ENCODE data around the gene FARS2. TPM values are rescaled to one million over a fixed set of nuclear protein-coding genes. Genes with fewer than 3 reads are reported as not detected.

The FARS2 gene
- polyA plus RNA-seq, 2 of the 4 experiments (the other 2 are of a cell fraction), result 12.9 to 17.5 TPM

DNA sequence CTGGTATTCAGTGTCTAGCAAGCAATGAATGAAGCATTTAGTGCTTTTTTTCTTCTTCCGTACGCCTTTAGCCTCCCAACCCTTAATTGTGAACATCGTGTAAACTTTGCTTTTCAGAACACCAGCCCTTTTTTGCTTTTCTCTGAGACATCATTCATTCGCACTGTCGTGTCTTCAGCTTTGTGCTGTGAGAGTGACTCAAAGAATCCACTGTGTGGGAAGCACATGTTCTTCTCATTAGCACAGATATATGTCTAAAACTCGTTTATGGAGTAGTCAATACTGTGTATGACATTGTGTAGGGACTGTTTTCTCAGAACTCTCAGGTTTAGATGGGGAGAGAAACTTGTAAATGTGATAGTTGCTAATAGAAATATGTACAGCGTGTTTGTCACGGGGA lies 279.1 kb downstream of the FARS2 start:
- CTCF ChIA-PET, result no interaction called here
- no peak for DNase-seq (ENCODE audit: low read depth in 1 of 2, low spot score in 1 of 2)
- H3K4me2 ChIP-seq, result no peak overlapping the region
- ATAC-seq, result no peak
- WGBS (ENCODE audit: missing lambda C conversion rate), result 87% methylated on average over 8 of the region's 8 CpGs
- TF ChIP-seq MAFK (IDR thresholded peaks at IDR 0.05; ENCODE audit: partially characterized antibody) (no peak), HEYL (CRISPR knock-in tag; IDR thresholded peaks at IDR 0.05) (no peak)
- no peak overlapping the region for H3K27ac ChIP-seq
- POLR2A ChIA-PET, result no interaction called here
- no peaks in the 10 kb centered on the region for H3K4me1 ChIP-seq
- H3K9me3 ChIP-seq, result no peaks in the 10 kb centered on the region
- H3K4me3 ChIP-seq, result no peak overlapping the region
- no peak for FAIRE-seq

DNA sequence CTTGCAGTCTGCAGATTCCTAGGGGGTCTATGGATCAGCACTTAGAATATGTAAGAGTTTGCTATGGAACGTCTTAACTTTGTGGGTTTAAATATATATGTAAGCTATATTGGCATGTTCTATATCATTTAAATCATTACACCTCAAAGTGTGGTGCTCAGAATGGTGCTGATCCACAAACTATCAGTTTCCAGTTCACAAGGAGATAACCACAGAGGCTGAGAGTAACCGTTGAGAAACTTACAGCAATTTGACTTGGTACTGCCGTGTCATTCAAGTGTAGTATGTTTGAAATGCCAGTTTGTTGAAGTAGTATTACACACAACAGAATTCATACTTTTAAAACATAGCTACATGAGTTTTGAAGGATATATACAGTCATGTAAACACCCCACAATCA lies 279.7 kb downstream of the FARS2 start:
- DNase-seq (ENCODE audit: low read depth in 1 of 2, low spot score in 1 of 2), result no peak
- Histone ChIP-seq H3K27ac (no peak overlapping the region), H3K9me3 (no peaks in the 10 kb centered on the region), H3K4me3 (no peak overlapping the region), H3K4me1 (no peaks in the 10 kb centered on the region), H3K4me2 (no peak overlapping the region)
- ATAC-seq, result no peak
- CTCF ChIA-PET, result no interaction called here
- no peak for FAIRE-seq
- no peak for TF ChIP-seq RCOR1 (IDR thresholded peaks at IDR 0.05; ENCODE audit: low read depth, low read length)
- TF ChIP-seq RFX5 (IDR thresholded peaks at IDR 0.05), result no peak
- no peak for TF ChIP-seq MAX (IDR thresholded peaks at IDR 0.05)
- TF ChIP-seq ZNF302 (CRISPR knock-in tag; IDR thresholded peaks at IDR 0.05), result no peak
- TF ChIP-seq HES2 (IDR thresholded peaks at IDR 0.05), result no peak
- no peak for TF ChIP-seq HDAC2 (IDR thresholded peaks at IDR 0.05)
- TF ChIP-seq, protein P1, sequence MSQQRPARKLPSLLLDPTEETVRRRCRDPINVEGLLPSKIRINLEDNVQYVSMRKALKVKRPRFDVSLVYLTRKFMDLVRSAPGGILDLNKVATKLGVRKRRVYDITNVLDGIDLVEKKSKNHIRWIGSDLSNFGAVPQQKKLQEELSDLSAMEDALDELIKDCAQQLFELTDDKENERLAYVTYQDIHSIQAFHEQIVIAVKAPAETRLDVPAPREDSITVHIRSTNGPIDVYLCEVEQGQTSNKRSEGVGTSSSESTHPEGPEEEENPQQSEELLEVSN (IDR thresholded peaks at IDR 0.05; ENCODE audit: borderline replicate concordance, low read depth), result no peak
- no peak for TF ChIP-seq CBX8 (IDR thresholded peaks at IDR 0.05)
- TF ChIP-seq CEBPB (IDR thresholded peaks at IDR 0.05), result no peak
- POLR2A ChIA-PET, result no interaction called here
- 85% methylated on average over 3 of the region's 3 CpGs for WGBS (ENCODE audit: missing lambda C conversion rate)

DNA sequence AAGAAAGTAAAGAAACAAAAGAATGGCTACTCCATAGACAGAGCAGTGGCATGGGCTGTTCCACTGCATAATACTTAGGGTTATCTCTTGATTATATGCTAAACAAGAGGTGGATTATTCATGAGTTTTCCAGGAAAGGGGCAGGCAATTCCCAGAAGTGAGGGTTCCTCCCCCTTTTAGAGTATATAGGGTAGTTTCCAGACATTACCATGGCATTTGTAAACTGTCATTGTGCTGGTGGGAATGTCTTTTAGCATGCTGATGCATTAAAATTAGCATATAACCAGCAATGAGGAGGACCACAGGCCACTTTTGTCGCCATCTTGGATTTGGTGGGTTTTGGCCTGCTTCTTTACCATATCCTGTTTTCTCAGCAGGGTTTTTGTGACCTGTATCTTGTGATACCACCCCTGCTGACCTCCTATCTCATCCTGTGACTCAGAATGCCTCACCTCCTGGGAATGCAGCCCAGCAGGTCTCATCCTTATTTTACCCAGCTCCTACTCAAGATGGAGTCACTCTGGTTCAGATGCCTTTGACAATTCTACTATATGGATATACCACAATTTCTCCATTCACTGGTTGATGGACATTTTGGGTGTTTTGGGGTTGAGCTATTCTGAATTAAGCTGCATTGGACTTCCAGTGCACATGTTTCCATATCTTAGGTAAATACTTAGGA lies 280.6 kb downstream of the FARS2 start:
- ATAC-seq (peak; percentile 24 to 55; a peak in 3 of 6 replicates), DNase-seq (ENCODE audit: low read depth in 1 of 2, low spot score in 1 of 2) (peak in 1 of 2 experiments; percentile 54), FAIRE-seq (no peak)
- peak overlapping the region in 1 of 2 experiments; percentile 55; a peak in 2 of 6 replicates for H3K27ac ChIP-seq
- TF ChIP-seq TP53 (CRISPR knock-in tag; IDR thresholded peaks at IDR 0.05) (no peak), FOSL2 (IDR thresholded peaks at IDR 0.05) (no peak), FOSL2 (CRISPR knock-in tag; IDR thresholded peaks at IDR 0.05) (peak; percentile 46)
- H3K4me3 ChIP-seq, result no peak overlapping the region
- no peaks in the 10 kb centered on the region for H3K9me3 ChIP-seq
- POLR2A ChIA-PET, result no interaction called here
- H3K4me1 ChIP-seq, result no peaks in the 10 kb centered on the region
- no CpG with 5 or more reads among the region's 1 CpG for WGBS (ENCODE audit: missing lambda C conversion rate)
- no peak overlapping the region for H3K4me2 ChIP-seq
- CTCF ChIA-PET, result no interaction called here

DNA sequence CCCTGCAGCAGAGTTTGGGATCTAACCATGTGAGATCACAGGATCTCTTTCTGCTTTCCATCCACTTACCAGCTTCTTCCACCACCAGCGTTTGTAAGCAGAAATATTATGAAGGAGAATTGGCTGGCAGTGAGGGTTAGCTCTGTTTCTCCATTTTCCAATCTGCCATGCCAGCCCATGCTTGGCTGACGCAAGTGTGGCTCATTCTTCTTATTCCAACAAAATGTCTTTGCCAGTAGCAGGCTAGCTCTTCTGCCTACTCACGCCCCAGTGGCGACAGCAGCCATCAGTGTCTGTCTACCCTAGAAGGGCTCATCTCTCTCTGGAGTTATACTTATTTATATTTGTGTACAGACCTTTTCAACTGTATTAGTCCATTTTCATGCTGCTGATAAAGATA lies 286.2 kb downstream of the FARS2 start:
- CTCF ChIA-PET, result no interaction called here
- Histone ChIP-seq H3K4me2 (no peak overlapping the region), H3K27ac (no peak overlapping the region), H3K4me1 (no peaks in the 10 kb centered on the region), H3K9me3 (0 out of 3 replicates have a peak, but pooled peaks cover 3% of the 10 kb centered on the region), H3K4me3 (no peak overlapping the region)
- no peak for ATAC-seq
- POLR2A ChIA-PET, result no interaction called here
- 98% methylated on average over 4 of the region's 4 CpGs for WGBS (ENCODE audit: missing lambda C conversion rate)
- DNase-seq (ENCODE audit: low read depth in 1 of 2, low spot score in 1 of 2), result no peak
- FAIRE-seq, result no peak
- TF ChIP-seq, protein P2, sequence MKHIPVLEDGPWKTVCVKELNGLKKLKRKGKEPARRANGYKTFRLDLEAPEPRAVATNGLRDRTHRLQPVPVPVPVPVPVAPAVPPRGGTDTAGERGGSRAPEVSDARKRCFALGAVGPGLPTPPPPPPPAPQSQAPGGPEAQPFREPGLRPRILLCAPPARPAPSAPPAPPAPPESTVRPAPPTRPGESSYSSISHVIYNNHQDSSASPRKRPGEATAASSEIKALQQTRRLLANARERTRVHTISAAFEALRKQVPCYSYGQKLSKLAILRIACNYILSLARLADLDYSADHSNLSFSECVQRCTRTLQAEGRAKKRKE (CRISPR knock-in tag; IDR thresholded peaks at IDR 0.05; ENCODE audit: low read depth), result no peak
- TF ChIP-seq PHF8 (IDR thresholded peaks at IDR 0.05; ENCODE audit: borderline replicate concordance, low read depth) (no peak), HDAC2 (IDR thresholded peaks at IDR 0.05) (no peak), MAX (IDR thresholded peaks at IDR 0.05) (no peak), HOXA7 (CRISPR knock-in tag; IDR thresholded peaks at IDR 0.05) (no peak), NPAS2 (CRISPR knock-in tag; IDR thresholded peaks at IDR 0.05; ENCODE audit: borderline replicate concordance) (no peak), JUN (IDR thresholded peaks at IDR 0.05) (no peak), HOXB13 (CRISPR knock-in tag; IDR thresholded peaks at IDR 0.05; ENCODE audit: low read depth) (no peak), KDM5A (IDR thresholded peaks at IDR 0.05) (no peak), CEBPB (IDR thresholded peaks at IDR 0.05) (no peak), HOXB5 (CRISPR knock-in tag; IDR thresholded peaks at IDR 0.05) (no peak), BHLHE40 (IDR thresholded peaks at IDR 0.05; ENCODE audit: low read depth, low read length) (no peak)
- TF ChIP-seq, protein P3, sequence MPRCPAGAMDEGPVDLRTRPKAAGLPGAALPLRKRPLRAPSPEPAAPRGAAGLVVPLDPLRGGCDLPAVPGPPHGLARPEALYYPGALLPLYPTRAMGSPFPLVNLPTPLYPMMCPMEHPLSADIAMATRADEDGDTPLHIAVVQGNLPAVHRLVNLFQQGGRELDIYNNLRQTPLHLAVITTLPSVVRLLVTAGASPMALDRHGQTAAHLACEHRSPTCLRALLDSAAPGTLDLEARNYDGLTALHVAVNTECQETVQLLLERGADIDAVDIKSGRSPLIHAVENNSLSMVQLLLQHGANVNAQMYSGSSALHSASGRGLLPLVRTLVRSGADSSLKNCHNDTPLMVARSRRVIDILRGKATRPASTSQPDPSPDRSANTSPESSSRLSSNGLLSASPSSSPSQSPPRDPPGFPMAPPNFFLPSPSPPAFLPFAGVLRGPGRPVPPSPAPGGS (IDR thresholded peaks at IDR 0.05), result no peak
- TF ChIP-seq, protein P4, sequence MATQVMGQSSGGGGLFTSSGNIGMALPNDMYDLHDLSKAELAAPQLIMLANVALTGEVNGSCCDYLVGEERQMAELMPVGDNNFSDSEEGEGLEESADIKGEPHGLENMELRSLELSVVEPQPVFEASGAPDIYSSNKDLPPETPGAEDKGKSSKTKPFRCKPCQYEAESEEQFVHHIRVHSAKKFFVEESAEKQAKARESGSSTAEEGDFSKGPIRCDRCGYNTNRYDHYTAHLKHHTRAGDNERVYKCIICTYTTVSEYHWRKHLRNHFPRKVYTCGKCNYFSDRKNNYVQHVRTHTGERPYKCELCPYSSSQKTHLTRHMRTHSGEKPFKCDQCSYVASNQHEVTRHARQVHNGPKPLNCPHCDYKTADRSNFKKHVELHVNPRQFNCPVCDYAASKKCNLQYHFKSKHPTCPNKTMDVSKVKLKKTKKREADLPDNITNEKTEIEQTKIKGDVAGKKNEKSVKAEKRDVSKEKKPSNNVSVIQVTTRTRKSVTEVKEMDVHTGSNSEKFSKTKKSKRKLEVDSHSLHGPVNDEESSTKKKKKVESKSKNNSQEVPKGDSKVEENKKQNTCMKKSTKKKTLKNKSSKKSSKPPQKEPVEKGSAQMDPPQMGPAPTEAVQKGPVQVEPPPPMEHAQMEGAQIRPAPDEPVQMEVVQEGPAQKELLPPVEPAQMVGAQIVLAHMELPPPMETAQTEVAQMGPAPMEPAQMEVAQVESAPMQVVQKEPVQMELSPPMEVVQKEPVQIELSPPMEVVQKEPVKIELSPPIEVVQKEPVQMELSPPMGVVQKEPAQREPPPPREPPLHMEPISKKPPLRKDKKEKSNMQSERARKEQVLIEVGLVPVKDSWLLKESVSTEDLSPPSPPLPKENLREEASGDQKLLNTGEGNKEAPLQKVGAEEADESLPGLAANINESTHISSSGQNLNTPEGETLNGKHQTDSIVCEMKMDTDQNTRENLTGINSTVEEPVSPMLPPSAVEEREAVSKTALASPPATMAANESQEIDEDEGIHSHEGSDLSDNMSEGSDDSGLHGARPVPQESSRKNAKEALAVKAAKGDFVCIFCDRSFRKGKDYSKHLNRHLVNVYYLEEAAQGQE (IDR thresholded peaks at IDR 0.05), result no peak

Measured in A549 (cell line).